ENCODE measurements around the gene ASIC4.

GRCh38 chr2:219560893-219561178 lies 46.6 kb downstream of the ASIC4 start:
- TF ChIP-seq REST (IDR thresholded peaks at IDR 0.05; ENCODE audit: unreplicated experiment) (no peak), POLR2AphosphoS5 (IDR thresholded peaks at IDR 0.05; ENCODE audit: low read depth) (no peak), CTCF (conservative IDR thresholded peaks at IDR 0.05; ENCODE audit: low read depth in 2 of 2) (no peak), ETS1 (IDR thresholded peaks at IDR 0.05) (no peak), CREB1 (CRISPR knock-in tag; IDR thresholded peaks at IDR 0.05; ENCODE audit: low read depth) (no peak), EZH2 (IDR thresholded peaks at IDR 0.05; ENCODE audit: low read depth, unreplicated experiment) (no peak)
